SK-N-SH (cell line): Measurements from ENCODE around the gene ISYNA1. TPM values are rescaled to one million over a fixed set of nuclear protein-coding genes. Genes with fewer than 3 reads are reported as not detected.

ENCODE experiments used
- CTCF ChIA-PET: fragments of 300-600, 350-600 bp; formaldehyde crosslinking; extraction: SDS; loops from one replicate; lab custom pipeline; 2021; lab: Yijun Ruan, JAX
- POLR2A ChIA-PET: fragments of 350-600 bp; sonication (Branson Sonifier 250); formaldehyde crosslinking; extraction: SDS; loops from one replicate; lab custom pipeline; 2020; ENCODE audit warnings: antibody characterized with exemption, inconsistent platforms; lab: Yijun Ruan, JAX
- DNase-seq: peaks from one replicate; pipeline ENCODE4 v3.0.0; 2012
- H2AFZ ChIP-seq: fragments of 200-600 bp; sonication (generic); 2 replicates; pipeline ENCODE4 v1.8.1; 2016; ENCODE audit warnings: antibody characterized with exemption, mild to moderate bottlenecking, low read depth
- H3F3A ChIP-seq: fragments of 200-600 bp; sonication (generic); replicated peaks from 2 replicates; pipeline ENCODE3; 2016; ENCODE audit warnings: antibody characterized with exemption, mild to moderate bottlenecking; ENCODE audit not compliant: insufficient read depth
- H3K27ac ChIP-seq, 2 experiments: fragments of 200-500 bp in 1 of 2; fragments of 200-600 bp in 1 of 2; sonication (Bioruptor generic) in 1 of 2; sonication (generic), shearing (Covaris generic) in 1 of 2; 2 replicates each; pipeline versions ENCODE4 v1.5.1 to v1.6.1; 2014 to 2016; ENCODE audit warnings: low read depth in 2 of 2, inconsistent platforms in 1 of 2, low read length in 1 of 2, mild to moderate bottlenecking in 1 of 2, mixed read lengths in 1 of 2
- H3K27me3 ChIP-seq: fragments of 200-600 bp; sonication (generic), shearing (Covaris generic); 2 replicates; pipeline ENCODE4 v1.6.1; 2016; ENCODE audit warnings: mixed run types; ENCODE audit not compliant: insufficient read depth
- H3K36me3 ChIP-seq, 2 experiments: fragments of 200-500 bp in 1 of 2; fragments of 200-600 bp in 1 of 2; sonication (Bioruptor generic) in 1 of 2; sonication (generic) in 1 of 2; replicated peaks in 1 of 2; 2 replicates each; pipeline versions ENCODE3 to v1.5.1; 2014 to 2016; ENCODE audit warnings: low read length in 1 of 2, mild to moderate bottlenecking in 1 of 2; ENCODE audit not compliant: insufficient read depth in 2 of 2, control insufficient read depth in 1 of 2
- H3K4me1 ChIP-seq, 2 experiments: fragments of 200-500 bp in 1 of 2; fragments of 200-600 bp in 1 of 2; sonication (Bioruptor generic) in 1 of 2; sonication (generic), shearing (Covaris generic) in 1 of 2; 2 replicates each; pipeline versions ENCODE4 v1.5.1 to v1.6.1; 2014 to 2016; ENCODE audit warnings: low read depth in 1 of 2, low read length in 1 of 2, mixed run types in 1 of 2; ENCODE audit not compliant: insufficient read depth in 2 of 2, control insufficient read depth in 1 of 2
- H3K4me2 ChIP-seq: fragments of 200-600 bp; sonication (generic), shearing (Covaris generic); 2 replicates; pipeline ENCODE4 v1.6.1; 2017; ENCODE audit warnings: mixed run types
- H3K4me3 ChIP-seq, 2 experiments: fragments of 200-500 bp in 1 of 2; fragments of 200-600 bp in 1 of 2; sonication (Bioruptor generic) in 1 of 2; sonication (generic), shearing (Covaris generic) in 1 of 2; 2 replicates each; pipeline versions ENCODE4 v1.5.1 to v1.8.1; 2014 to 2016; ENCODE audit warnings: low read depth in 2 of 2, inconsistent platforms in 1 of 2, low read length in 1 of 2, mild to moderate bottlenecking in 1 of 2, mixed read lengths in 1 of 2, moderate library complexity in 1 of 2
- H3K79me2 ChIP-seq: fragments of 200-600 bp; sonication (generic); 2 replicates; pipeline ENCODE4 v1.8.1; 2017; ENCODE audit warnings: mild to moderate bottlenecking; ENCODE audit not compliant: insufficient read depth
- H3K9ac ChIP-seq: fragments of 200-600 bp; sonication (generic); 2 replicates; pipeline ENCODE4 v1.6.1; 2017; ENCODE audit warnings: mixed run types
- H3K9me2 ChIP-seq: fragments of 200-600 bp; sonication (generic); 2 replicates; pipeline ENCODE4 v1.6.1; 2017; ENCODE audit warnings: mixed run types
- H3K9me3 ChIP-seq: fragments of 200-600 bp; sonication (generic); 2 replicates; pipeline ENCODE4 v1.6.1; 2017; ENCODE audit warnings: mixed run types, mild to moderate bottlenecking, moderate library complexity
- H4K20me1 ChIP-seq: fragments of 200-600 bp; sonication (generic); 2 replicates; pipeline ENCODE4 v1.6.1; 2017; ENCODE audit warnings: mild to moderate bottlenecking, mixed run types; ENCODE audit not compliant: insufficient read depth
- EZH2phosphoT487 ChIP-seq: fragments of 200-600 bp; sonication (generic); IDR thresholded peaks from 2 replicates; pipeline ENCODE4 v1.6.1; 2017; ENCODE audit warnings: low read depth, mixed run types, mild to moderate bottlenecking, antibody characterized with exemption, moderate library complexity, borderline replicate concordance
- FOSL2 ChIP-seq: IDR thresholded peaks from 2 replicates; pipeline ENCODE4 v1.4.0; 2012; ENCODE audit warnings: low read depth, mild to moderate bottlenecking, moderate library complexity, borderline replicate concordance
- FOXJ3 ChIP-seq: sonication (generic); formaldehyde crosslinking; IDR thresholded peaks from 2 replicates; pipeline ENCODE4 v1.5.1; 2020; ENCODE audit warnings: mild to moderate bottlenecking, missing genetic modification reagents
- FOXM1 ChIP-seq: IDR thresholded peaks from 2 replicates; pipeline ENCODE4 v1.4.0; 2012; ENCODE audit warnings: low read depth, mild to moderate bottlenecking
- GABPA ChIP-seq: IDR thresholded peaks from 2 replicates; pipeline ENCODE4 v1.4.0; 2012; ENCODE audit warnings: low read depth, mild to moderate bottlenecking
- GATA2 ChIP-seq: sonication (generic); formaldehyde crosslinking; IDR thresholded peaks from 2 replicates; pipeline ENCODE4 v1.5.0; 2020; ENCODE audit warnings: mild to moderate bottlenecking, missing genetic modification reagents
- JUND ChIP-seq: IDR thresholded peaks from 2 replicates; pipeline ENCODE4 v1.4.0; 2012
- MEF2A ChIP-seq: IDR thresholded peaks from 2 replicates; pipeline ENCODE4 v1.4.0; 2012; ENCODE audit warnings: low read depth, borderline replicate concordance
- MXI1 ChIP-seq: IDR thresholded peaks from 2 replicates; pipeline ENCODE4 v1.6.1; 2012; ENCODE audit warnings: mild to moderate bottlenecking, low read depth, low read length, improper control_type of control experiment
- NRF1 ChIP-seq: IDR thresholded peaks from 2 replicates; pipeline ENCODE4 v1.6.1; 2012; ENCODE audit warnings: low read depth, mild to moderate bottlenecking, low read length
- RAD21 ChIP-seq: IDR thresholded peaks from 2 replicates; pipeline ENCODE4 v1.6.1; 2012; ENCODE audit warnings: mild to moderate bottlenecking, low read length
- RCOR1 ChIP-seq: fragments of 150-350 bp; IDR thresholded peaks from 2 replicates; pipeline ENCODE4 v1.6.1; 2017; ENCODE audit warnings: antibody characterized with exemption, low read length
- SMC3 ChIP-seq: IDR thresholded peaks from 2 replicates; pipeline ENCODE4 v1.6.1; 2012; ENCODE audit warnings: low read depth, low read length, improper control_type of control experiment
- TAF1 ChIP-seq: IDR thresholded peaks from 2 replicates; pipeline ENCODE4 v1.6.1; 2012; ENCODE audit warnings: low read depth, mild to moderate bottlenecking, low read length, moderate library complexity, borderline replicate concordance
- TCF12 ChIP-seq: IDR thresholded peaks from 2 replicates; pipeline ENCODE4 v1.4.0; 2012
- TEAD4 ChIP-seq: IDR thresholded peaks from 2 replicates; pipeline ENCODE4 v1.4.0; 2012; ENCODE audit warnings: mild to moderate bottlenecking, borderline replicate concordance; ENCODE audit not compliant: insufficient read depth
- WGBS: methylation state at CpG from one replicate; pipeline ENCODE4 v1.1.6; 2017; ENCODE audit warnings: low lambda C conversion rate; 5-methylcytosine and 5-hydroxymethylcytosine counted together
- polyA plus RNA-seq, 3 experiments: library from polyadenylated mRNA; depleted of rRNA; stranded (reverse); fragments of >200 nt; gene quantifications; 2 replicates each; pipeline ENCODE4 v1.2.3, GENCODE V29; 2012
- TF ChIP-seq, protein P1 (sequence below): fragments of 150-350 bp; IDR thresholded peaks from 2 replicates; pipeline ENCODE4 v1.6.1; 2016; ENCODE audit warnings: mild to moderate bottlenecking, low read depth, low read length
- TF ChIP-seq, protein P2 (sequence below): IDR thresholded peaks from 2 replicates; pipeline ENCODE4; 2012
- TF ChIP-seq, protein P3 (sequence below): IDR thresholded peaks from 2 replicates; pipeline ENCODE4 v1.4.0; 2012; ENCODE audit warnings: low read depth, borderline replicate concordance
- TF ChIP-seq, protein P4 (sequence below): fragments of 150-350 bp; IDR thresholded peaks from 2 replicates; pipeline ENCODE4 v1.6.1; 2017; ENCODE audit warnings: antibody characterized with exemption, low read length, low read depth, borderline replicate concordance
- TF ChIP-seq, protein P5 (sequence below): IDR thresholded peaks from 2 replicates; pipeline ENCODE4 v1.4.0; 2012; ENCODE audit warnings: low read depth, borderline replicate concordance

The ISYNA1 gene
- polyA plus RNA-seq, 1 of the 3 experiments (the other 2 are of a cell fraction) = 48.0 TPM

DNA sequence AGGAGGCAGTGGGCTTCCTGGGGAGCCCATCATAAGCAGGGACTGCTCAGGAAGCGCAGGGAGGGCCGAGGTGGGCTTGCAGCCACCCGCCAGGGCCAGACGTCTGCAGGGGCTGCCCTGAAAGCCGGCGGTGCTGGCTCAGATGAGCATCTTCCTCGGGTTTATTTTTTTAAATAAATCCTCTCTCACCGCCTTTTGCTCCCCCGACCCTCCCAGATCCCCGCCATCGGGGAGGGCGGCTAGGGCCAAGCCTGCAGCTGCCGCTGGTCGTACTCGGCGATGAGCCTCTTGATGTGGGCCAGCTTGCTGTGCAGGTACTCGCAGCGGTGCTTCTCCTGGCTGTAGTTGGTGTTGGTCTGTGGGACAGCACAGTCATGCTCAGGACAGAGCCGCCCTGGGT lies 6.6 kb upstream of the ISYNA1 start:
- WGBS = 97% methylated on average over 19 of the region's 19 CpGs

DNA sequence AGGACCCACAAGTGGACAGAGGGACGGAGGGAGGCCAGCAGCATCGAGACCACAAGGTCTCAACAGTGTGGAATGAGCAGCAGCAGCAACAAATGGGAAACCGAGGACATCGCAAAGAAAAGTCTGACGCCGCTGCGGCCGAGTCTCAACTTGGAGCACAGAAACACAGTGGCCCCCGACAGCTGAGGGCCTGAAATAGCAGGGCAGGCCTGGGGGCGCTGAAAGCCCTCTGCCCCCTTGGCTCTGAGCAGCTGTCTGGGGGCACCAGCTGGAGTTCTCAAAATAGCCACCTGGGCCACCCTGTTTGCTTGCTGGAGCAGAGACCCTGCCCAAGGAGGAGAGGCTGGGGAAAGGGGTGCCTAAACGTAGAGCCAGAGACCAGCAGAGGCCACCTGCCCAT lies 5.9 kb upstream of the ISYNA1 start:
- 93% methylated on average over 9 of the region's 11 CpGs for WGBS
- H3K79me2 ChIP-seq = no peaks in the 10 kb centered on the region
- H2AFZ ChIP-seq = no peak overlapping the region
- CTCF ChIA-PET = interaction anchor here (1.0 to 13.5 kb wide), 2 partner anchors 20 to 145 kb away, joined by 4 to 215 read pairs; partner anchors contain the start of gene REX1BD
- no peak overlapping the region for H3K4me2 ChIP-seq
- H3K9me3 ChIP-seq = no peaks in the 10 kb centered on the region
- no peaks in the 10 kb centered on the region for H4K20me1 ChIP-seq
- no peak for DNase-seq
- no peak overlapping the region for H3K4me3 ChIP-seq
- H3K4me1 ChIP-seq = no peaks in the 10 kb centered on the region
- no peak overlapping the region for H3K27ac ChIP-seq
- POLR2A ChIA-PET = no interaction called here
- H3K9ac ChIP-seq = no peak overlapping the region
- H3K36me3 ChIP-seq = peaks cover 3 to 23% of the 10 kb centered on the region in 2 experiments
- no peaks in the 10 kb centered on the region for H3K9me2 ChIP-seq
- peaks cover 12% of the 10 kb centered on the region for H3F3A ChIP-seq
- H3K27me3 ChIP-seq = no peaks in the 10 kb centered on the region
- TF ChIP-seq GABPA (no peak), TAF1 (no peak), JUND (no peak), MXI1 (no peak), EZH2phosphoT487 (no peak), FOSL2 (no peak)
- TF ChIP-seq, protein P1, sequence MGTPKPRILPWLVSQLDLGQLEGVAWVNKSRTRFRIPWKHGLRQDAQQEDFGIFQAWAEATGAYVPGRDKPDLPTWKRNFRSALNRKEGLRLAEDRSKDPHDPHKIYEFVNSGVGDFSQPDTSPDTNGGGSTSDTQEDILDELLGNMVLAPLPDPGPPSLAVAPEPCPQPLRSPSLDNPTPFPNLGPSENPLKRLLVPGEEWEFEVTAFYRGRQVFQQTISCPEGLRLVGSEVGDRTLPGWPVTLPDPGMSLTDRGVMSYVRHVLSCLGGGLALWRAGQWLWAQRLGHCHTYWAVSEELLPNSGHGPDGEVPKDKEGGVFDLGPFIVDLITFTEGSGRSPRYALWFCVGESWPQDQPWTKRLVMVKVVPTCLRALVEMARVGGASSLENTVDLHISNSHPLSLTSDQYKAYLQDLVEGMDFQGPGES = no peak
- TF ChIP-seq, protein P2, sequence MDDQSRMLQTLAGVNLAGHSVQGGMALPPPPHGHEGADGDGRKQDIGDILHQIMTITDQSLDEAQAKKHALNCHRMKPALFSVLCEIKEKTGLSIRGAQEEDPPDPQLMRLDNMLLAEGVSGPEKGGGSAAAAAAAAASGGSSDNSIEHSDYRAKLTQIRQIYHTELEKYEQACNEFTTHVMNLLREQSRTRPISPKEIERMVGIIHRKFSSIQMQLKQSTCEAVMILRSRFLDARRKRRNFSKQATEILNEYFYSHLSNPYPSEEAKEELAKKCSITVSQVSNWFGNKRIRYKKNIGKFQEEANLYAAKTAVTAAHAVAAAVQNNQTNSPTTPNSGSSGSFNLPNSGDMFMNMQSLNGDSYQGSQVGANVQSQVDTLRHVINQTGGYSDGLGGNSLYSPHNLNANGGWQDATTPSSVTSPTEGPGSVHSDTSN = no peak
- TF ChIP-seq, protein P3, sequence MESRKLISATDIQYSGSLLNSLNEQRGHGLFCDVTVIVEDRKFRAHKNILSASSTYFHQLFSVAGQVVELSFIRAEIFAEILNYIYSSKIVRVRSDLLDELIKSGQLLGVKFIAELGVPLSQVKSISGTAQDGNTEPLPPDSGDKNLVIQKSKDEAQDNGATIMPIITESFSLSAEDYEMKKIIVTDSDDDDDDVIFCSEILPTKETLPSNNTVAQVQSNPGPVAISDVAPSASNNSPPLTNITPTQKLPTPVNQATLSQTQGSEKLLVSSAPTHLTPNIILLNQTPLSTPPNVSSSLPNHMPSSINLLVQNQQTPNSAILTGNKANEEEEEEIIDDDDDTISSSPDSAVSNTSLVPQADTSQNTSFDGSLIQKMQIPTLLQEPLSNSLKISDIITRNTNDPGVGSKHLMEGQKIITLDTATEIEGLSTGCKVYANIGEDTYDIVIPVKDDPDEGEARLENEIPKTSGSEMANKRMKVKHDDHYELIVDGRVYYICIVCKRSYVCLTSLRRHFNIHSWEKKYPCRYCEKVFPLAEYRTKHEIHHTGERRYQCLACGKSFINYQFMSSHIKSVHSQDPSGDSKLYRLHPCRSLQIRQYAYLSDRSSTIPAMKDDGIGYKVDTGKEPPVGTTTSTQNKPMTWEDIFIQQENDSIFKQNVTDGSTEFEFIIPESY = no peak

More for the DNA sequence above, 6.6 kb upstream of the ISYNA1 start:
- H3K4me3 ChIP-seq = no peak overlapping the region
- H3K27ac ChIP-seq = no peak overlapping the region
- H3K27me3 ChIP-seq = no peaks in the 10 kb centered on the region
- 0 out of 2 replicates have a peak, but pooled peaks cover 3% of the 10 kb centered on the region for H3K79me2 ChIP-seq
- no peaks in the 10 kb centered on the region for H3K9me2 ChIP-seq
- no peaks in the 10 kb centered on the region for H3K9me3 ChIP-seq
- POLR2A ChIA-PET = no interaction called here
- H4K20me1 ChIP-seq = no peaks in the 10 kb centered on the region
- H3K36me3 ChIP-seq = peaks cover 3 to 29% of the 10 kb centered on the region in 2 experiments
- H3K9ac ChIP-seq = no peak overlapping the region
- H3F3A ChIP-seq = peaks cover 12% of the 10 kb centered on the region
- H2AFZ ChIP-seq = no peak overlapping the region
- no peak overlapping the region for H3K4me2 ChIP-seq
- CTCF ChIA-PET = interaction anchor here (1.0 to 13.5 kb wide), 2 partner anchors 19 to 25 kb away, joined by 4 to 215 read pairs; no protein-coding TSS in a partner anchor
- TF ChIP-seq RAD21 = no peak
- no peak for TF ChIP-seq EZH2phosphoT487
- TF ChIP-seq RCOR1 = no peak
- TF ChIP-seq TCF12 = no peak
- TF ChIP-seq, protein P2 = no peak
- no peak for TF ChIP-seq FOSL2
- TF ChIP-seq, protein P4, sequence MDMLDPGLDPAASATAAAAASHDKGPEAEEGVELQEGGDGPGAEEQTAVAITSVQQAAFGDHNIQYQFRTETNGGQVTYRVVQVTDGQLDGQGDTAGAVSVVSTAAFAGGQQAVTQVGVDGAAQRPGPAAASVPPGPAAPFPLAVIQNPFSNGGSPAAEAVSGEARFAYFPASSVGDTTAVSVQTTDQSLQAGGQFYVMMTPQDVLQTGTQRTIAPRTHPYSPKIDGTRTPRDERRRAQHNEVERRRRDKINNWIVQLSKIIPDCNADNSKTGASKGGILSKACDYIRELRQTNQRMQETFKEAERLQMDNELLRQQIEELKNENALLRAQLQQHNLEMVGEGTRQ = no peak
- no peak for TF ChIP-seq NRF1
- TF ChIP-seq FOXJ3 = no peak
- no peak for TF ChIP-seq SMC3
- no peak for TF ChIP-seq MEF2A
- no peak for TF ChIP-seq MXI1
- no peak for TF ChIP-seq TEAD4
- TF ChIP-seq, protein P5, sequence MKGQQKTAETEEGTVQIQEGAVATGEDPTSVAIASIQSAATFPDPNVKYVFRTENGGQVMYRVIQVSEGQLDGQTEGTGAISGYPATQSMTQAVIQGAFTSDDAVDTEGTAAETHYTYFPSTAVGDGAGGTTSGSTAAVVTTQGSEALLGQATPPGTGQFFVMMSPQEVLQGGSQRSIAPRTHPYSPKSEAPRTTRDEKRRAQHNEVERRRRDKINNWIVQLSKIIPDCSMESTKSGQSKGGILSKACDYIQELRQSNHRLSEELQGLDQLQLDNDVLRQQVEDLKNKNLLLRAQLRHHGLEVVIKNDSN = no peak
- no peak for TF ChIP-seq FOXM1
- no peak for TF ChIP-seq GATA2
- no peaks in the 10 kb centered on the region for H3K4me1 ChIP-seq
- DNase-seq = no peak
